Measurements from ENCODE around the gene APOF.
A peak's percentile ranks its signal among the peaks of the same experiment; 100 is the strongest.

DNA sequence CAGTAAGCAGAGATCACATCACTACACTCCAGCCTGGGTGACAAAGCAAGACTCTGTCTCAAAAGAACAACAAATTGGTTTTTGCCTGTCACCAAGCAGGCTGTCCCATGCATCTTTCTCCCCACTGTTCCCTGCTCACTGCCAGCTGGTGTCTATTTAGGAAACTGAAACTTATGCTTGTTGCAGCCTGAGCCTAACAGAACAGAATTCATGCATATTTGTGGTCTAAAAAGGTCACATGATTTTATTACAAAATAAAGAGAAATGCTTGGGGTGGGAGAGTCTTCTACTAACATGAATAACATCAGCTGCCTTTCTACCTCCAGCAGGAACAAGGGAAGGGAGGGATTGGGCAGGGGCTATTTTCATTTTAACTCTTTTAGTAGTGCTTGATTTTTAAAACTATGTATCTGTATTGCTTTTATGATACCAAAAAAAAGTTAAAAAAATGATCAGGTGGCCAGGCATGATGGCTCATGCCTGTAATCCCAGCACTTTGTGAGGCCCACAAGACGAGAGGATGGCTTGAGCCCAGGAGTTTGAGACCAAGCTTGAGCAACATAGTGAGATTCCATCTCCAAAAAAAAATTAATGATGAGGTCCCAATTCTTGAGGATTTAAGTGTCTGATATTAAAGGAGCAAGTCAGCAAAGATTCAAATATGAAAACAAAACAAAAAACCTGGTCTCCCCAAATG is 3.7 kb downstream of the APOF start:
- TF ChIP-seq, protein P1, sequence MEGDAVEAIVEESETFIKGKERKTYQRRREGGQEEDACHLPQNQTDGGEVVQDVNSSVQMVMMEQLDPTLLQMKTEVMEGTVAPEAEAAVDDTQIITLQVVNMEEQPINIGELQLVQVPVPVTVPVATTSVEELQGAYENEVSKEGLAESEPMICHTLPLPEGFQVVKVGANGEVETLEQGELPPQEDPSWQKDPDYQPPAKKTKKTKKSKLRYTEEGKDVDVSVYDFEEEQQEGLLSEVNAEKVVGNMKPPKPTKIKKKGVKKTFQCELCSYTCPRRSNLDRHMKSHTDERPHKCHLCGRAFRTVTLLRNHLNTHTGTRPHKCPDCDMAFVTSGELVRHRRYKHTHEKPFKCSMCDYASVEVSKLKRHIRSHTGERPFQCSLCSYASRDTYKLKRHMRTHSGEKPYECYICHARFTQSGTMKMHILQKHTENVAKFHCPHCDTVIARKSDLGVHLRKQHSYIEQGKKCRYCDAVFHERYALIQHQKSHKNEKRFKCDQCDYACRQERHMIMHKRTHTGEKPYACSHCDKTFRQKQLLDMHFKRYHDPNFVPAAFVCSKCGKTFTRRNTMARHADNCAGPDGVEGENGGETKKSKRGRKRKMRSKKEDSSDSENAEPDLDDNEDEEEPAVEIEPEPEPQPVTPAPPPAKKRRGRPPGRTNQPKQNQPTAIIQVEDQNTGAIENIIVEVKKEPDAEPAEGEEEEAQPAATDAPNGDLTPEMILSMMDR (IDR thresholded peaks at IDR 0.05) = no peak
- peak; percentile 18 for TF ChIP-seq POLR2A (IDR thresholded peaks at IDR 0.05)

Data from right lobe of liver (tissue), 4 donors.